ENCODE measurements around the gene MED28.
"Not testable (repeated sequence)": the region's sequence is repeated elsewhere in the genome, so short reads cannot be mapped to it uniquely, and the experiment has no call there.

The MED28 gene

DNA sequence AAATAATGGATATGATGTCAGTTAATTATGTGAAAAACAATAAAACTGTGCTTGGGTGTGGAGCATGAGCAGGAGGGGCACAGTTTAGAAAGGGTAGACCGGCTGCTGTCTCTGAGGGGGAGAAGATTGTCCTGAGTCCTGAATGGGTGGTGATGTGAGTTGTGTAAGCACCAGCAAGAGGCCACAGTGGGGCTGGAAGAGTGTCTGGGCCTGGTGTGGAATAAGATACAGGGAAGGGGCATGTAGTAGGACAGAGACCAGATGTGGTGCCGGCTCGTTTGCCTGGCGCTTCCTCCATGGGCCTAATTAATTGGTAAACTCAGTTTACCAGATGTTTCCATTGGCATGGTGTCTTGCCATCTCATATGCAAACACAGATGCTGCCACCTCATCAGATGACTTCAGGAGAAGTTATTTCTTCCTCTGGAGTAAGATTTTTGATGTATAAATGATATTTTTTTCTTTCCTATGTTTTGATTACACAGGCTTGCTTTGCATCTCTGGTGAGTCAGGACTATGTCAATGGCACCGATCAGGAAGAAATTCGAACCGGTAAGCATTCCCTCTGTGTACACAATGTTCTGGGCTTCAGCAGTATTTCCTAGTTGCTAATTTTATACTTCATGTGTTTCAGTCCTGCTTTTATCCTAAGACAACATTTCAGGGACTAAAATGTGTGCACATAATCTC, 5.1 kb downstream of the MED28 start:
- DNase-seq: no peak

DNA sequence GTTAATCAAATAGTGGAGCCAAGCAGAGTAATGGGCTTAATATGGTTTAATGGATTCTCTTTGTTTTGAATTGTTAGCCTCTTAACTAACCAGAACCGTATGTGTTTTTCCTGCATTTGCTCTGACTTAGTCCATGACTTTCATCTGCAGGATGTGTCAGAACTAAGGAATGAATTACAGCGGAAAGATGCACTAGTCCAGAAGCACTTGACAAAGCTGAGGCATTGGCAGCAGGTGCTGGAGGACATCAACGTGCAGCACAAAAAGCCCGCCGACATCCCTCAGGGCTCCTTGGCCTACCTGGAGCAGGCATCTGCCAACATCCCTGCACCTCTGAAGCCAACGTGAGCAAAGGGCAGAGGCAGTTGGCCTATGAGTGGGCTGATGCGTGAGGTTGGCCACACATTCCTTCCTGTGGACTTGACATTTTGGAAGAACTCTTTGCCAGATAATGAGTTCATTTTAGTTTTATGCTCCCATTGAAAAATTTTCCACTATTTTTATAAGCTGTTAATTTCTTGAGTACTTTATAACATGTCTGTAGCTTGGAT, 9.1 kb downstream of the MED28 start:
- DNase-seq: no peak

DNA sequence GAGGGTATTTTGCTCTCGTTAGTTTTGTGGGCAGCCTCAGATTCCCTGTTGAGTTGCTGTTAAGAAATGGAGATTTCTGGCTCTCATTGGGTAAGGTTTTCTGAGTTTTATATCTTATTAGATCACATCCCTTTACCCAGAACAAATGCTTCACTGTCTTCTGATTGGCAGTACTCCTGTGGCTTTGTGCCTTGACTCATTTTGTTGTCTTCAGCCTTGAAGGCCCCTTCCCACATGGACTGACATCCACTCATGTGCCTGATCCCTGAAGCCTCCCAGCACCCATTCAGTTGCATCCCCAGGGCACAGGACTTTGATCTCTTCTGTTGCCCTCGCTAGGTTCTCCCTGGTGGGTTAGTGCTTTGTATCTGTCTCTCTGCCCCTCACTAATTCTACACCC, 10.4 kb downstream of the MED28 start:
- DNase-seq: no peak

DNA sequence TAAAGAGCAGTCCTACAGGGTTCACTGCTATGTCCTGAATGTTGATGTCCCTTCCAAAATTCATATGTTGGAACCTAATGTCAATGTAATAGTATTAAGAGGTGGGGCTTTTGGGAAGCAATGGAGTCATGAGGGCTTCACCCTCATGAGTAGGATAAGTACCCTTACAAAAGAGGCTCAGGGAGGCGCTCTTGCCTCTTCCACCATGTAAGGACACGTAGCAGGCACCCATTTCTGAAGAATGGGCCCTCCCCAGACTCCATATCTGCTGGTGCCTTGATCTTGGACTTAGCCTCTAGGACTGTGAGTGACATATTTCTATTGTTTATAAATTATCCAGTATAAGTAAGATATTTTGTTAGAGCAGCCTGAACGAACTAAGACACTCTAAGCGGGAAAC, 15.8 kb downstream of the MED28 start:
- no peak for DNase-seq

DNA sequence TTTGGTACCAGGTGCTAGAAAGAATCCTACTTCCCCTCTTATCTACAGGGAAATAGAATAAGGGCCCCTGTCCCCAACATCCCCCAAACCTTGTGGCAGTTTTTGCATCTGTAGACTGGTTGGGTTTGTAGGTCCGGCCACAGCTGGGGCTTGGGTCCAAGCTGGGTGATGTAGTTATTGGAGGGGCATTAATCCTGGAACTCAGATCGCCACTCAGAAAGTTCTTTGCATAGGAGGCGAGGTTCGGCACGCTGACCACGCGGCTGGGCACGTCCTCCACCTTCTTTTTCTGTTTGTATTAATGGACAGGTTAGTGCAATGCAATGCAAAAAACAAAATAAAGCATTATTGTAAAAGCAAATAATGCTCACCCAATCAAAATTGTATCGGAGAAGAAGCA, 19.2 kb downstream of the MED28 start:
- DNase-seq: no peak

DNA sequence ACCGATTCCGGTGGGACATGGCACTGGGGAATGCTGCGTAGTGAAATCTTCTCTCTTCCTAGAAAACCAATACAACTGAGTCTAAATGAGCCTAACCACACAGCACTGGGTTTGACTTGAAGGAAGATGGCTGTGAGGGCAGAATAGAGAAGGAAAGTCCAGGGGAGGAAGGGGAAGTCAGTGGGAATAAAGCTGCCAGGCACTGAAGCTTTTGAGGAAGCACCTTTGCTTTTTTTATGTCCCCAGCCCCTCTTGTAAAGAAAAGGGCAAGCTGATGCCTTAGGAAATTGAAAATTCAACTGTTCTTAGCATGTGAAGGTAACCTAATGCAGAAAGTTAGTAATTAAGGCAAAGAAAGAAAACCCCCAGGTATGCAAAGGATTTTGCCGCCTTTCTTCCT, 20.6 kb downstream of the MED28 start:
- DNase-seq: no peak

DNA sequence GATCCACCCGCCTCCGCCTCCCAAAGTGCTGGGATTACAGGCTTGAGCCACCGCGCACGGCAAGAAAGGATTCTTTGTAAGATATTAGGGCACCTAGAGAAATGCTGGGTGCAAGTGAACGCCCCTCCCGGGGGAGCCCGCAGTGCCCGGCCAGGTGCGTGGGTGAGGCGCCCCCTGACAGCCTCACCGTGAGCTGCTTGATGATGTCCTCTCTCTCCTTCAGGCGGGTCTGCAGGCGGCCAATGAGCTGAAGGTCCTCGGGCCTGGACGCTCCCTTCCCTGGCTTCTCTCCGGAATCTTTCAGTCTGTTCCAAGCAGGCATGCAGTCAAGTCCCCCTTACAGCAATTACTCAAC, 21.9 kb downstream of the MED28 start:
- DNase-seq: no peak

DNA sequence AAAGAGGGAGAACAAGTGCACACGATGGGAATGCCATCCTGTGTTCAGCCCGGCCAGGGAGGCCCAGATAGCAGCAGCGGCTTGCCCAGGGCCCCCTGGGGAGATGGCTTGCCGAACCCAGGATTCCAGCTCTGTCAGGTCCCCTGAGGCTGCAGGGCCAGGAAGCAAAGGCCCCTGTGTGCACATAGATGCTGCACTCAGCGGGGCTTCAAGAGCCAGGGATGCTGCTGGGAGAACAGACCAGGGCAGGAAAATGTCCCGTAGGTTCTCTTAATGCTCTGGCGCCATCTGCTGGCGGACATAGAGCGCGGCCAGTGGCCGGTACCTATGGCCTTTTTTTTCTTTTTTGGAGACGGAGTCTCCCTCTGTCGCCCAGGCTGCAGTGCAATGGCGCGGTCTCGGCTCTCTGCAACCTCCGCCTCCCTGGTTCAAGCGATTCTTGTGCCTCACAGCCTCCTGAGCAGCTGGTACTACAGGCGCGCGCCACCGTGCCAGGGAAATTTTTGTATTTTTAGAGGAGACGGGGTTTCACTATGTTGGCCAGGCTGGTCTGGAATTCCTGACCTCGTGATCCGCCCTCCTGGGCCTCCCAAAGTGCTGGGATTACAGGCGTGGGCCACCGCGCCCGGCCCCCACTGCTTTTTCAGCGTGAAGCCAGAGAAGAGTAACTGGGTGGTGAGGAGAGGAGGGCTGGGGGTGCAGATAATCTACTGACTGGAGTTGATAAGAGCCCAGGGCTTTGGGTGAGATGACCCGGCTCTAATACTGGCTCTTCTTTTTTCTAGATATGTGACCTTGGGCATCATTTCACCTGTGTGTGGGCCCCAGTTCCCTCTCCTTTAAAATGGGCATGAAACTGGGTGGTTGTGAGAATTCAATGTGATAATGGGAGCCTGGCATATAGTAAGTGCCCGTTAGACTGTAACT, 22.5 kb downstream of the MED28 start:
- DNase-seq: peak; percentile 83

DNA sequence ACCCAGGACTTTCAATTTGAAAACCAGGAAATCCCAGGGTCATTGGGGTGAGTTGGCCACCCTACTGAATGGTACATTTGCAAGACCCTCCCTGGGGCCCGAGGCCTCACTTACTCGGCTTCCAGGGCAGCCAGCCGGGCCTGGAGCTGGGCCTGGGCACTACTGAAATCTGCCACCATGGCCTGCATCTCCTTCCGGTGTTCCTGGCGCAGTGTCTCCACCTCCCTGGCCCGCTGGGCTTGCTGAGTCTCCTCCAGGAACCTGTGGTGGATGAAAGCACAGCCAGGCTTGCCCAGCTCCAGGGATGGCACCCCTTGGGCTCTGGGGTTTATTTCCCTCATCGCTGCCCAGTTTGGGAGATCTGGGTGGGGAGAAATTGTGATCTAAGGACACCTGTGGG, 24.7 kb downstream of the MED28 start:
- DNase-seq: no peak

DNA sequence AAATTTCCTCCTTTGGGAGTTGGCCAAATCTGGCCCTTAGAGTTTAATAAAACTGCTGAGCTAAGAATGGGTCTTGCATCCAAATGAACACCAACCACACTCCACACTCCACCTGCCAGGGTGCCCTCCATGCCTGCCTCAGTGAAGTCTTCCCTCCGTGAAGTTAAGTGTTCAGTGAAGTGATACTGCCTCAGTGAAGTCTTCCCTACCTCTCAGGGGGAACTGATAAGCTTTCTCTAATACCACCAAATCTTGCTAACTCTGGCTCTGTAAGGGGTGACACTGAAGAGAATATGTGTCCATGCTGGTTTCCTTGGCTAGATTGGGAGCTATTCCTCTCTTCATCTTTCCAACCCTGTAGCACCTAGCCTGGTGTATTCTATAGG, 27.9 kb downstream of the MED28 start:
- no peak for DNase-seq

DNA sequence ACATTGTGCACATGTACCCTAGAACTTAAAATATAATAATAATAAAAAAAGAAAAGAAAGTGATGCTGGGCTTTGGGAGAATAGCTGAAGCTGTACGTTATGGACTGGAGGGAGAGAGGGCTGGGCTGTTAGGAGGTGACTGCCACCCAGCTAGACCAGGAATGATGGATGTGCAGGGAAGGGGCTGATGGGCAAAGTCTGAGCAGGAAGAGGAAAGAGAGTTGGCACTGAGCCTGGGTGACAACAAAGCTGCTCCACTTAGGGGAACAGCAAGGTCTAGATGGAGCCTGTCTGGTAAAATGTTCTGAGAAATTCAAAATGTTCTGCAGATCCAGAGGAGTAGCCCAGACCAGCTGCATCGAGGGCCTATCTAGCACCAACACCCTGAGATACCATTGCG, 32.3 kb downstream of the MED28 start:
- no peak for DNase-seq

DNA sequence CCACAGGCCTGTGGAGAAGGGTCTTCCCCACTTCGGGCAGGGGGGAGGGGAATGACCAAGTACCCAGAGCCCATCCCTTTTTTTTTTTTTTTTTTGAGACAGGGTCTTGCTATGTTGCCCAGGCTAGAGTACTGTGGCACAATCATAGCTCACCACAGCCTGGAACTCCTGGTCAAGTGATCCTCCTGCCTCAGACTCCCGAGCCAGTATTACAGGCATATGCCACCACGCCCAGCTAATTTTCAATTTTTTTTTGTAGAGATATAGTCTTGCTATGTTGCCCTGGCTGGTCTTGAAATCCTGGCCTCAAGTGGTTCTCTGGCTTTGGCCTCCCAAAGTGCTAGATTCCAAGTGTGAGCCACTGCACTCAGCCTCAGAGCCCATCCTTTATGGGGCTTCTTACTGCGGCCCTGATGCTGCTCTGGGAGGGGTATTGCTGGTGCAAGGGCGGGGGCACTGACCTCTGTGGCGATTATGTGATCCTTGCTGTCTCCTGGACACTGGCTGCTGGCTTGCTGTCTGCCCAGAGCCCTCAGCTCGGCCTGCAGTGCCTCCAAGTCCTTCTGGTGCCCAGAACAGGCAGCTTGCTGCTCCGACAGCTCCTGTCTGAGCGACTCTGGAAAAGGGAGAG, 32.9 kb downstream of the MED28 start:
- DNase-seq: no peak

DNA sequence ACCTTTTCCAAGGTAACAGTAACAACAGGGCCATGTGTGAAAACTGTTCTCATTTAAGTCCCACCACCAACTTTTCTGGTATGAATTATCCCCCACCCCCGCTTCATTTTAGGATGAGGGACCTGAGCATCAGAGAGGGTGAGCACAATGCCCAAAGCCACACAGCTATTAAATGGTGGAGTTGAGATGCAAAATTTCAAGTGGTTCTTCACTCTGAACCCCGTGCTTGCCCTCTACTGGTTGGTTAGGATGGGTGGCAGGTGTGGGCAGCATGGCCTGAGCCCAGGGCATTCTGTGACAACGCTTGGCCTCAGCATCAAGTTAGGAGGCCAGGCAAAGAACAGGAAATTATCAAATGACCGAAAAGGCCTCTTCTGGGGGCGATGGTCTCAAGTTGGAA, 33.5 kb downstream of the MED28 start:
- DNase-seq: no peak

DNA sequence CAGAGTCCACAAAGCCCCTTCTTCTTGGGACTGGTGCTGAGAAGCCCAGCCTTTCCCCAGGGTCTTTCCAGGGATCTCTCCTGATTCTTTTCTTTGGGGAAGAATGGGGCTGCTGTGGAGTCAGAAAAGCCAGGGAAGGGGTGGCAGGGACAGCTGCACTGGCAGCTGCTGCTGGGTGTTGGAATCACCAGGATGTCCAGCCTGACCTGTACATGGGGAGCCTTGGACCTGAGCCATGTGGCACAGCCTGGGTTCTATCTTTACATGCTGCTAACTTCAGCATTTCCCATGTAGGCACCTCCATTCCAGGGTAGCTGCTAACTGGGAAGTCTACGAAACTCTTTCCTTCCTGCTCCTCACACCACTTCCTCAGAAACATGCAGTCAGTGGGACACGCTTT, 36.0 kb downstream of the MED28 start:
- no peak for DNase-seq

DNA sequence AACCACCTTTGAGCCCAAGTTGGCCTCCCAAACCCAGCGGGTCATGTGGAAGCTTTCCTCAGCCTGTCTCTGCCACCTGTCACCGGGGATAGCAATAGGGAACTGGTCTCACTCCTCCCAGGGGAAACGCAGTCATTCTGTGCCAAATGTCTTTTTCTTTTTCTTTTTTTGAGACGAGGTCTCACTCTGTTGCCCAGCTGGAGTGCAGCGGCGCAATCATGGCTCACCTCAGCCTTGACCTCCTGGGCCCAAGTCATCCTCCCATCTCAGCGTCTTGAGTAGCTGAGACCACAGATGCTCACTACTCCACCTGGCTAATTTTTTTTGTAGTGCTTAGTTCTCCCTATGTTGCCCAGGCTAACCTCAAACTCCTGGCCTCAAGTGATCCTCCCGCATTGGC, 40.3 kb downstream of the MED28 start:
- no peak for DNase-seq

DNA sequence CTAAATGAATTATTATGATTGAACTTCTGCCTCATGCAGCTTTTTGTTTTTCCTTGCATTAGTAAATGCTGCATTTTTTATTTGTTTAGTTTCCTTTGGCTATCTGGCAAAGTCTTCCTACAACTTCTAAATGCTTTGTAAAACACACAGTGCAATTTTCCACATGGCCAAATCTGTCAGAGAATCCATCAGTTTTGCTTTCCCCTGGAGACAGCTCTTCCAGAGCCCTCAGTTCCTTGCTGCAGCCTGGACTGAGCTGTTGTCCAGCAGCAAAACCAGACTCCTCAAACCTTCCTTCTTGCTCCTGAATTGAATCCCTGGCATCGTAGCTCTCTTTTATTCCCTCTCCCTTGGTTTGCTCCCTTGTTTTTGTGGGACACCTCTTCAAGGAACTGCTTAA, 42.6 kb downstream of the MED28 start:
- DNase-seq: no peak

DNA sequence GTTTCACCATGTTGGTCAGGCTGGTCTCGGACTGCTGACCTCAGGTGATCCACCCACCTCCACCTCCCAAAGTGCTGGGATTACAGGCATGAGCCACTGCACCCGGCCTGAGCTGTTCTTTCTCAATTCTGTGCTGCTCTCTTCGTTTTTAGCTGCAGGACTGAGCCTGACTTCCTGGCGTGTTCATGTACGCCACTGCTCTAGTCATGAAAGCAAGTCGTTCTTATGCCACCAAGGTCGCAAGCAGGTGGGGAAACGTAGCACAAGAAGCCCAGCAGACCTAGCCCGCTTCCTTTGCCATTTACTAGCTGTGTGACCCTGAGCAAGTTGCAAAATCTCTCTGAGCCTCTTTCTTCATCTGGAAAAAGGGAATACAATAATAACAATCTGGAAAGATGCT, 43.4 kb downstream of the MED28 start:
- DNase-seq: no peak

DNA sequence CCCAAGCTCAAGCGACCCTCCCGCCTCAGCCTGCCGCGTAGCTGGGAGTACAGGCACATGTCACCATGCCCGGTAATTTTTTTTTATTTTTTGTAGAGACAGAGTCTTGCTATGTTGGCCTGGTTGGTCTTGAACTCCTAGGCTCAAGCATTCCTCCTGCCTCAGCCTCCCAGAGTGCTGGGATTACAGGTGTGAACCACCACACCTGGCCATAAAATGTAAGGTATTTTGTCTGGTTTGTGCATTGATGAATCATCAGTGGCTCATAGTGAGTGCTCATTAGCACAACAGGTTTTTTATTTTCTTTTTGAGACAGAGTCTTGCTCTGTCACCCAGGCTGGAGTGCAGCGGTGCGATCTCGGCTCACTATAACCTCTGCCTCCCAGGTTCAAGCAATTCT, 44.8 kb downstream of the MED28 start:
- not testable (repeated sequence) for DNase-seq

DNA sequence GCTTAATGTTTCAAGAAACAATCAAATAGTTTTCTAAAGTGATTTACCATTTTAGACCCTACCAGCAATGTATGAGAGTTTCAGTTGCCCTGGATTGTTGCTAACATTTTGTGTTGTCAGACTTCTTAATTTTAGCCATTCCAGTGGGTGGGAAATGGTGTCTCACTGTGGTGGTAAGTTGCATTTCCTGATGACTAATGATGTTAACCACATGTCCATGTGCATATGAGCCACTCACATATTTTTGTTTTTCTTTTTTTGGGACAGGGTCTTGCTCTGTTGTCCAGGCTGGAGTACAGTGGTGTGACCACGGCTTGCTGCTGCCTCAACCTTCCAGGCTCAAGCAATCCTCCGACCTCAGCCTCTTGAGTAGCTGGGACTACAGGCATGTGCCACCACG, 48.3 kb downstream of the MED28 start:
- no peak for DNase-seq

DNA sequence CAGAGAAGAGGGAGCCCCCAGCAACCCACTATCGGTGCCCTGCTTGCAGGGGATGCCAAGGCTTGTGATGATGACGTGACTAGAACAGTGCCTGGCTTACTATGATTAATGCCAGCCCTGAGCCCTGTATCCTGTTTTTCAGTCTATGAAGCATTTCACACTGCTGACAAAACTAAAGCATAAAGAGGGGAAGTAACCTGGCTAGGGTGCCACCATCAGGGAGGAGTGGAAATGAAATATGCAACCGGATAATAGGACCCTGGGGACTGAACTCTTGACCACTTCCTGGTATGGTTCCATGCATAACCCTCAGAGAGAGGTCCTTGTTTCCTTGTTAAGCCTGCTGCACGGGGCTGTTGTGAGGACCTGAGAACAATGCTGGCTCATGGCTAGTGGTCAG, 50.3 kb downstream of the MED28 start:
- no peak for DNase-seq

DNA sequence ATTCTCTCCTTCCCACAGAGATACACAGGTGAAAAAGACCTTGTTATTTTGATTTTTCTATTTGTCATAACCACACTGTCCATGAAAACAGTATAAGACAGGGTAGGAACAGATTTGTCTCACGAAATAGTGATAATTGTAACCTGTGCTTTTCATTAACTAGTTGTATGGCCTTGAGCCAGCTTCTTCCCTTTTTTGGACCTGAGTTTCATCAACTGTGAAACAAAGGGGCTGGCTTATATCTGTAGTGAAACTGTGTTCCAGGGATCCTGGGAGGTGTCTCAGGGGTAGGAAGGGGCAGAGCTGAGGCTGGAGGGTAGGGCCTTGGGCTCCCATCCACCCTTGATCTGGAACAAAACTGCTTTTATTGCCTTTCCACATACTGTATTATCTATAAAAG, 50.9 kb downstream of the MED28 start:
- no peak for DNase-seq

DNA sequence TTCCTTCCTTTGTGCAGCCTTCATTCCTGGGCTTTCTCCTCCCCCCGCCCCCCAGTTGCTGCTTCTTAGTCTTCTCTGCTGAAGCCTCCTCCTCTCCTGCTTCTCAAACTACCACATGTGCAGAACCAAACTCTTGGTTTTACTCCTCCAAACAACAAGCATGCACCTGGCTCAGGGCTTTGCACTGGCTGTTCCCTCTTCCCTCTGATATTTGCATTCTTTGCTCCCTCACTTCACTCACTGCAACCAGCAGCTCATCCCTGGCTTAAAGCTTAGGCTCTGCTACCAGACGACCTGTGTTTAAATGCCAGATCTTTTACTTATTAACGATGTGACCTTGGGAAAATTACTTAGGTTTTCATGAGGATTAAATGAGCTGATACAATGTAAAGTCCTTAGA, 51.4 kb downstream of the MED28 start:
- DNase-seq: no peak

DNA sequence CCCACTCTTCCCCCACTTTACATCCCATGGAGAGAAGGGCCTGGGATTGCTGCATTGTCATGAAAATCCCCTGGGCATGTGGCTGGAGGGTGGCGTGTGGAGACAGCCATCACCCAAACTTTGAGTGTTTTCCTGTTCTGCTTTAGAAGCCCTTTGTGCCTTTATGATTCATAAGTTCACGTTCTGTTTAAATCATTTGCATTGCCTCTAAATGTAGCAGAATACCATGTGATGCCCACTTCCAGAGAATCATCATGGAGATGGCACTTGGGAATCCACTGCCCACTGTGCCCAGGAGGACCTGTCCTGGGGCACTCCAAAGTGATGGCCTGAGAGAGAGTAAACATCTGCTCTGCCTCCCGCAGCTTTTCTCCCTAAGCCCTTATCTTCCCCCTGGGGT, 52.8 kb downstream of the MED28 start:
- DNase-seq: no peak

DNA sequence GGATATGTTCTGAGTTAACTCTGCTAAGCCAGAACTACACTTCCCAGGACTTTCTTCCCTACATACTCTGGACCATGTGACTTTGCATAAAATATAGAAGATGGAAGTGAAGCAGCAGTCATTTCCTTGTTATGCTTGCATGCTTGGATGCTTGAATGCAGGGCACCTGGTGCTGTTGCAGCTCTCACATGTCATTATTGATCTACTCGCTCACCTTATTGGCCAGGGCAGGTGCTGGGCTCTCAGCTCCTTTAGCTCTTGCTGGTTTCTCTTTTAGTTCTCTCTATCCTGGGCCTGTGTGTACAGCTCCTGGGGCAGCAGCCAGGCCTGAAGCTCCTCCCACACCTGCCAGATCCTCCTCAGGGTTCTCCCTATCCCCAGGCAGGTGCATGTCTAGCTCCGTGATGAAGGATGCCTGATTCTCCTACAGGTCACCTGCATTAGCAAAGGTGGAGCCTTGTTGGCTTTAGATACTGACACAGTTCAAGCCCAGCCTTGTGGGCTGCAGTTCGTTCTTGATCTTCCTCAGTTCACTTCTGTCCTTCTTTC, 53.3 kb downstream of the MED28 start:
- no peak for DNase-seq

All from stimulated activated CD4-positive, alpha-beta T cell treated with anti-CD3 and anti-CD28 coated beads, Interleukin-15, amount 100 ng/mL, for 24 hours (primary cell).